Aorta (tissue), 5 donors: ENCODE results near the gene FSIP1. TPM values are rescaled to one million over a fixed set of nuclear protein-coding genes. Genes with fewer than 3 reads are reported as not detected.

ENCODE experiments used
- ATAC-seq: fragments of 200-7000 bp; cut with Tn5 transposase; one replicate; pipeline ENCODE4 v1.9.1; 2022; ENCODE audit warnings: moderate library complexity; ENCODE audit not compliant: low FRiP score
- DNase-seq, 2 donors: peaks; one replicate each; pipeline ENCODE4 v3.0.0-alpha.2; 2020
- H3K27ac ChIP-seq, 2 donors: one replicate each; pipeline ENCODE4 v1.5.1; 2013; ENCODE audit warnings: low read length in 2 of 2, mild to moderate bottlenecking in 2 of 2, moderate library complexity in 2 of 2, control low read depth in 1 of 2, inconsistent platforms in 1 of 2, low read depth in 1 of 2
- H3K27me3 ChIP-seq, 2 donors: one replicate each; pipeline ENCODE4 v1.6.1; 2013; ENCODE audit warnings: control low read depth in 1 of 2, low read length in 1 of 2, mild to moderate bottlenecking in 1 of 2, moderate library complexity in 1 of 2; ENCODE audit not compliant: insufficient read depth in 2 of 2, control insufficient read depth in 1 of 2
- H3K36me3 ChIP-seq, 2 donors: one replicate each; pipeline ENCODE4 v1.6.1; 2013; ENCODE audit warnings: control low read depth in 1 of 2, low read length in 1 of 2, mild to moderate bottlenecking in 1 of 2; ENCODE audit not compliant: insufficient read depth in 2 of 2, control insufficient read depth in 1 of 2
- H3K4me1 ChIP-seq, 2 donors: one replicate each; pipeline ENCODE4 v1.6.1; 2013; ENCODE audit warnings: low read length in 2 of 2, control low read depth in 1 of 2, mild to moderate bottlenecking in 1 of 2, moderate library complexity in 1 of 2; ENCODE audit not compliant: insufficient read depth in 2 of 2, control insufficient read depth in 1 of 2
- H3K4me3 ChIP-seq, 2 donors: one replicate each; pipeline ENCODE4 v1.5.1; 2013; ENCODE audit warnings: low read length in 2 of 2, control low read depth in 1 of 2, mild to moderate bottlenecking in 1 of 2
- H3K9me3 ChIP-seq: one replicate; pipeline ENCODE4 v1.6.1; 2013; ENCODE audit warnings: mild to moderate bottlenecking, low read length; ENCODE audit not compliant: control insufficient read depth
- WGBS, 2 donors: extraction: QIAGEN DNeasy Blood & Tissue Kit; methylation state at CpG; one replicate each; pipeline ENCODE4 v1.1.7; 2013; 5-methylcytosine and 5-hydroxymethylcytosine counted together
- intact Hi-C, 2 donors: fragments of 100-400 bp; cut with DNase I; formaldehyde crosslinking; loops; one replicate each; pipeline versions ENCODE4 v1.14.2 to v1.15.0; 2022
- polyA plus RNA-seq, 2 donors: library from polyadenylated mRNA; stranded (reverse); fragments of 200-250 nt; gene quantifications; one replicate each; pipeline ENCODE4 v1.2.3, GENCODE V29; 2013
- total RNA-seq, 2 donors: library from RNA; stranded (reverse); fragmentation: NEBNext Ultra II Directional; extraction: Animal tissue kit (Norgen Biotek cat#: 25700); gene quantifications; one replicate each; pipeline ENCODE4 v1.2.1, GENCODE V29; 2021
- donor health status: healthy with polysubstance abuse.
- donor health status: Bipolar disorder and iron deficiency.
- donor health status: DM: no; HTN: no; CAD: no.
- donor health status: DM: no; HTN: no; CAD: no.
- donor health status: DM: yes; HTN: yes; CAD: no.

The FSIP1 gene
- total and polyA plus RNA-seq, 4 donors: 1.2 TPM; not detected in 1

- Histone ChIP-seq H3K36me3 (peaks cover 0 to 2% of the 10 kb centered on the region in 2 donors), H3K27me3 (no peaks in the 10 kb centered on the region), H3K9me3 (no peaks in the 10 kb centered on the region), H3K4me3 (no peak overlapping the region), H3K4me1 (no peaks in the 10 kb centered on the region), H3K27ac (no peak overlapping the region)
- DNase-seq: no peak
- intact Hi-C loops: loop anchor here in 1 of 2 donors (5.0 kb wide), 1 partner anchor 889 kb away; no protein-coding TSS in a partner anchor
- 93% methylated on average over 11 of the region's 11 CpGs for WGBS, 2 donors
- no peak for ATAC-seq
Measured at GRCh38 chr15:39591141-39591895, 191.3 kb downstream of the FSIP1 start.

DNA sequence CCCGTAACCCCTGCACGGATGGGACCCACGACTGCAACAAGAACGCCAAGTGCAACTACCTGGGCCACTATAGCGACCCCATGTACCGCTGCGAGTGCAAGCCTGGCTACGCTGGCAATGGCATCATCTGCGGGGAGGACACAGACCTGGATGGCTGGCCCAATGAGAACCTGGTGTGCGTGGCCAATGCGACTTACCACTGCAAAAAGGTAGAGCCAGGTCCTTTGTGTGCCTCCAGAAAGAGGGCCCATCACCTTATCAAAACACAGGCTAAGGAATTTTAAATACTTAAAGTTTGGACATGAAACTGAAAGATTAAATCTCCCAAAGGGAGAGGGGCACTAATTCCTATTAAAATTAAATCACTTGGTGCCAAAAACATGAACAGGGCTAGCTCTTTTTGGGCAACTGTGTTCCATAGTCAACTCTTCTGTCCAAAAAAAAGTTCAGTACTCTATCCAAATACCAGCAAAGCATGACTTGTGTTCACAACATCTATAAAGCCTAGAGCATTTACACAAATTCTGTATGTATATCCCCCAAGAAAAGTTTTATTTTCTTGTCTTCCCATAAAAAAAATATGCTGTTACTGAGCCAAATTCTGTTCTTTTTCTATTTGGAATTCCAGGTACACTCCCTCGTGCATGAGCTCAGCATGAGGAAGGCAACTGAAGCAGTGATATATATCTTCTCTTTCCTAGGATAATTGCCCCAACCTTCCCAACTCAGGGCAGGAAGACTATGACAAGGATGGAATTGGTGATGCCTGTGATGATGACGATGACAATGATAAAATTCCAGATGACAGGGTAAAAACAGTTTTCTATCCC lies 192.6 kb downstream of the FSIP1 start:
- H3K9me3 ChIP-seq: no peaks in the 10 kb centered on the region
- H3K27me3 ChIP-seq: no peaks in the 10 kb centered on the region
- ATAC-seq: no peak
- no peak overlapping the region for H3K4me3 ChIP-seq
- H3K36me3 ChIP-seq: peaks cover 0 to 2% of the 10 kb centered on the region in 2 donors
- WGBS, 2 donors: 96 to 98% methylated on average over 13 of the region's 13 CpGs
- no peak for DNase-seq
- H3K4me1 ChIP-seq: no peaks in the 10 kb centered on the region
- intact Hi-C loops: loop anchor here (5.0 to 10.0 kb wide), 3 partner anchors 465 to 888 kb away; no protein-coding TSS in a partner anchor
- no peak overlapping the region for H3K27ac ChIP-seq

DNA sequence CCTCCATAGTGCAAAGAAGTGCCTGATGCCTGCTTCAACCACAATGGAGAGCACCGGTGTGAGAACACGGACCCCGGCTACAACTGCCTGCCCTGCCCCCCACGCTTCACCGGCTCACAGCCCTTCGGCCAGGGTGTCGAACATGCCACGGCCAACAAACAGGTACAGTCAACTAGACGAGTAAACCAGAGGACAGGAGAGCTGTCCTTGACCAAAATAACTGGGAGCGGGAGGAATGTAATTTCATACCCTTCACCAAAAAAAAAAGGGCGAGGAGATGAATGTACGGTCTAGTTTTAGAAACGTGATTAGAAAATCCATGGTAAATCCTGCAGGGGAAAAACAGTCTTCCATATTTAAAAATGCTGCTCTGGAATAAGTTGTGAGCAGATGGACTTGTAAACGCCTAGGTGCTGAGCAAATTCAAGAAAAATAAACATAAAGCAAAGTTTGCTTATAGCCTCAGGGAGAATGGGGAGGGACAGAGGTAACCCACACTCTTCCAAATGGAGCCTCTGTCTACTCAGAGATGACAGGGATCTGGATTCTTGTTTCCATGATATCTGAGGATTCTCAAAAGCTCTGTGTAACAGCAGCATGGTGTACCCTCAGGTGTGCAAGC lies 193.3 kb downstream of the FSIP1 start:
- intact Hi-C loops: loop anchor here in 1 of 2 donors (10.0 kb wide), 2 partner anchors 465 to 775 kb away; no protein-coding TSS in a partner anchor
- H3K4me3 ChIP-seq: no peak overlapping the region
- ATAC-seq: no peak
- peaks cover 0 to 2% of the 10 kb centered on the region in 2 donors for H3K36me3 ChIP-seq
- 94 to 95% methylated on average over 14 of the region's 14 CpGs for WGBS, 2 donors
- no peaks in the 10 kb centered on the region for H3K27me3 ChIP-seq
- H3K27ac ChIP-seq: no peak overlapping the region
- H3K4me1 ChIP-seq: no peaks in the 10 kb centered on the region
- no peak for DNase-seq
- H3K9me3 ChIP-seq: no peaks in the 10 kb centered on the region

DNA sequence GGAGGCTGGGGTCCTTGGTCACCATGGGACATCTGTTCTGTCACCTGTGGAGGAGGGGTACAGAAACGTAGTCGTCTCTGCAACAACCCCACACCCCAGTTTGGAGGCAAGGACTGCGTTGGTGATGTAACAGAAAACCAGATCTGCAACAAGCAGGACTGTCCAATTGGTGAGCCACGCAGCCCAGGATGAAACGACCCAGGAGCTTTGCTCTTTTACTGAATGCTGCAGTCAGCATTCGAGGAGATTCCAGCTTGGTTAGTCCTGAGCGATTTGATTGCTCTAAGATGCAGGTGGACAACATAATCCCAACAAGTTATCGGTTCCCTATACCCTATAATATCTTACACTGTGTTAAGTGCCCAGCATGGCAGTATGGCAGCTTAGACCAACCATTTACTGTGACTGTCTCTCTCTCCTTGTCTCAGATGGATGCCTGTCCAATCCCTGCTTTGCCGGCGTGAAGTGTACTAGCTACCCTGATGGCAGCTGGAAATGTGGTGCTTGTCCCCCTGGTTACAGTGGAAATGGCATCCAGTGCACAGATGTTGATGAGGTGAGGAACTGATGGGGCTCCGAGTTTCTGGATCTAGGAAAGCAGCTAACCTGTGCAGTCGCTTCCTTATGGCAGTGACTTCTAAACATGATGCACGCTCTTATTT lies 194.0 kb downstream of the FSIP1 start:
- DNase-seq: no peak
- H3K9me3 ChIP-seq: no peaks in the 10 kb centered on the region
- no peak for ATAC-seq
- H3K36me3 ChIP-seq: peaks cover 0 to 2% of the 10 kb centered on the region in 2 donors
- 96 to 98% methylated on average over 13 of the region's 13 CpGs for WGBS, 2 donors
- H3K4me1 ChIP-seq: no peaks in the 10 kb centered on the region
- H3K27ac ChIP-seq: no peak overlapping the region
- intact Hi-C loops: loop anchor here in 1 of 2 donors (10.0 kb wide), 2 partner anchors 464 to 774 kb away; no protein-coding TSS in a partner anchor
- no peak overlapping the region for H3K4me3 ChIP-seq
- H3K27me3 ChIP-seq: no peaks in the 10 kb centered on the region

DNA sequence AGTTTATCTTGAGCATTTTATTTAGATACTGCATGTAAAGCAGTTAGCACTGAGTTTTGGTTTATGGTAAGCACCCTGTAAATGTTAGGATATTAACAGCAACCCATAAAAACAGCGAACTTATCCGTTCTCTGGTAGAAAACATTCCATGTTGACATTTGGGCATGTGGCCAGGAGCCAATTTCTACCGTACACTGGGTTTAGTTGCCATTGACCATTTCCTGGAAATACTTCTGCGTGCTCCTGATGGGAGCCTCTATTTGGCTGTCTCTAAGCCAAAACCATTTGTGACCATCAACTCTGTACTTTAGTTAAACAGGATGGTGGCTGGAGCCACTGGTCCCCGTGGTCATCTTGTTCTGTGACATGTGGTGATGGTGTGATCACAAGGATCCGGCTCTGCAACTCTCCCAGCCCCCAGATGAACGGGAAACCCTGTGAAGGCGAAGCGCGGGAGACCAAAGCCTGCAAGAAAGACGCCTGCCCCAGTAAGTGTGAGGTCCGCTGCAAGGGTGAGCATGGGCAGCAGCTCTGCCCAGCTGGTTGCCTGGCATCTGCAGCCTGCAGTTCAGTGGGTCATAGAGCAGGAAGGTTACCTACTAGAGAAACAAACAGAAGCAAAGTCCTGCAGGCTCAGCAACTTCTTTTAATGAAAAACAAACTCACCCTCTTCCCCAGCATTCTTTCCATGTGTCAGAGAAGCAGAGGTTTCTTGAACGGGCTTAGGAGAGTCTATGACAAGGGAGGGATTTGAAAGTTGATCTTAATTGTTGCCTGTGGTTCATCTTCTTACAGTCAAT lies 194.7 kb downstream of the FSIP1 start:
- Histone ChIP-seq H3K4me3 (no peak overlapping the region), H3K27me3 (no peaks in the 10 kb centered on the region), H3K9me3 (no peaks in the 10 kb centered on the region), H3K4me1 (no peaks in the 10 kb centered on the region), H3K36me3 (no peaks in the 10 kb centered on the region), H3K27ac (no peak overlapping the region)
- WGBS, 2 donors: 85% methylated on average over 13 of the region's 13 CpGs
- intact Hi-C loops: loop anchor here in 1 of 2 donors (10.0 kb wide), 2 partner anchors 463 to 773 kb away; no protein-coding TSS in a partner anchor
- no peak for ATAC-seq
- no peak for DNase-seq

GRCh38 chr15:39587096-39587721 lies 195.4 kb downstream of the FSIP1 start:
- DNase-seq (no peak), ATAC-seq (no peak)
- no peaks in the 10 kb centered on the region for H3K36me3 ChIP-seq
- intact Hi-C loops: loop anchor here in 1 of 2 donors (10.0 kb wide), 2 partner anchors 462 to 772 kb away; no protein-coding TSS in a partner anchor
- no peaks in the 10 kb centered on the region for H3K27me3 ChIP-seq
- 93 to 97% methylated on average over 17 of the region's 17 CpGs for WGBS, 2 donors
- H3K9me3 ChIP-seq: no peaks in the 10 kb centered on the region
- no peak overlapping the region for H3K4me3 ChIP-seq
- H3K4me1 ChIP-seq: no peaks in the 10 kb centered on the region
- H3K27ac ChIP-seq: no peak overlapping the region

GRCh38 chr15:39586387-39587095 lies 196.1 kb downstream of the FSIP1 start:
- Histone ChIP-seq H3K9me3 (no peaks in the 10 kb centered on the region), H3K4me1 (no peaks in the 10 kb centered on the region), H3K36me3 (no peaks in the 10 kb centered on the region), H3K27me3 (no peaks in the 10 kb centered on the region), H3K27ac (no peak overlapping the region), H3K4me3 (no peak overlapping the region)
- ATAC-seq (no peak), DNase-seq (no peak)
- WGBS, 2 donors: 39 to 43% methylated on average over 10 of the region's 10 CpGs
- intact Hi-C loops: loop anchor here in 1 of 2 donors (10.0 kb wide), 2 partner anchors 462 to 772 kb away; no protein-coding TSS in a partner anchor
